Astrocyte (in vitro differentiated cells and primary cell): ENCODE data around the gene SLC35D3. TPM values are rescaled to one million over a fixed set of nuclear protein-coding genes. Genes with fewer than 3 reads are reported as not detected.

Experiments used
- DNase-seq: peaks from one replicate; pipeline ENCODE4 v3.0.0-alpha.2; 2010; ENCODE audit warnings: low read depth
- FAIRE-seq: peaks from 2 replicates; lab custom pipeline; 2011; peaks lifted over from hg19 to GRCh38; lab: Jason Lieb, UNC
- H2AFZ ChIP-seq: 2 replicates; pipeline ENCODE4 v1.6.0; 2012; ENCODE audit warnings: low read depth, low read length, inconsistent platforms
- H3K27ac ChIP-seq: 2 replicates; pipeline ENCODE4 v1.5.1; 2011; ENCODE audit warnings: low read depth, low read length, inconsistent platforms
- H3K27me3 ChIP-seq: 2 replicates; pipeline ENCODE4 v1.6.0; 2011; ENCODE audit warnings: low read length, inconsistent platforms; ENCODE audit not compliant: insufficient read depth
- H3K36me3 ChIP-seq: 2 replicates; pipeline ENCODE4 v1.5.1; 2011; ENCODE audit warnings: low read length, inconsistent platforms; ENCODE audit not compliant: insufficient read depth
- H3K4me1 ChIP-seq: 2 replicates; pipeline ENCODE4 v1.5.1; 2011; ENCODE audit warnings: low read length, inconsistent platforms; ENCODE audit not compliant: insufficient read depth
- H3K4me2 ChIP-seq: 2 replicates; pipeline ENCODE4 v1.6.0; 2012; ENCODE audit warnings: low read length, inconsistent platforms
- H3K4me3 ChIP-seq: 2 replicates; pipeline ENCODE4 v1.5.1; 2011; ENCODE audit warnings: low read depth, mild to moderate bottlenecking, low read length, inconsistent platforms; ENCODE audit not compliant: insufficient read depth
- H3K79me2 ChIP-seq: 2 replicates; pipeline ENCODE4 v1.6.0; 2012; ENCODE audit warnings: mild to moderate bottlenecking, low read length, inconsistent platforms; ENCODE audit not compliant: insufficient read depth
- H3K9ac ChIP-seq: 2 replicates; pipeline ENCODE4 v1.6.0; 2012; ENCODE audit warnings: mild to moderate bottlenecking, low read length, inconsistent platforms
- H3K9me3 ChIP-seq: 2 replicates; pipeline ENCODE4 v1.5.1; 2012; ENCODE audit warnings: low read depth, mild to moderate bottlenecking, low read length, inconsistent platforms; ENCODE audit not compliant: insufficient read depth
- H4K20me1 ChIP-seq: 2 replicates; pipeline ENCODE4 v1.6.0; 2012; ENCODE audit warnings: low read length, inconsistent platforms; ENCODE audit not compliant: insufficient read depth
- H3K27ac Mint-ChIP-seq: one replicate; pipeline ENCODE4 v1.8.0; 2021; ENCODE audit warnings: mild to moderate bottlenecking, mixed read lengths; ENCODE audit not compliant: unreplicated experiment
- H3K27me3 Mint-ChIP-seq: one replicate; pipeline ENCODE4 v1.8.0; 2021; ENCODE audit warnings: low read depth, mixed read lengths; ENCODE audit not compliant: unreplicated experiment
- H3K36me3 Mint-ChIP-seq: one replicate; pipeline ENCODE4 v1.8.0; 2021; ENCODE audit warnings: low read depth, mixed read lengths; ENCODE audit not compliant: unreplicated experiment
- H3K4me1 Mint-ChIP-seq: one replicate; pipeline ENCODE4 v1.8.0; 2021; ENCODE audit warnings: low read depth, mixed read lengths; ENCODE audit not compliant: unreplicated experiment
- H3K4me3 Mint-ChIP-seq: one replicate; pipeline ENCODE4 v1.8.0; 2021; ENCODE audit warnings: mild to moderate bottlenecking, moderate library complexity, mixed read lengths; ENCODE audit not compliant: unreplicated experiment
- H3K9me3 Mint-ChIP-seq: one replicate; pipeline ENCODE4 v1.8.0; 2021; ENCODE audit warnings: mild to moderate bottlenecking, mixed read lengths; ENCODE audit not compliant: unreplicated experiment
- CTCF ChIP-seq: IDR thresholded peaks from 2 replicates; pipeline ENCODE4 v1.5.1; 2011; ENCODE audit warnings: low read depth, mild to moderate bottlenecking, inconsistent platforms, low read length, moderate library complexity; ENCODE audit not compliant: insufficient read depth
- EZH2 ChIP-seq: IDR thresholded peaks from 2 replicates; pipeline ENCODE4 v1.6.1; 2012; ENCODE audit warnings: mild to moderate bottlenecking, low read length, inconsistent platforms; ENCODE audit not compliant: insufficient read depth
- total RNA-seq: library from RNA; stranded (reverse); gene quantifications from 2 replicates; pipeline ENCODE4 v1.2.1, GENCODE V29; 2021

Gene SLC35D3
- total RNA-seq, 1 donor from 2014 or later, result not detected

- Mint-ChIP-seq H3K27ac (no peak overlapping the region), H3K4me3 (no peak overlapping the region)
Measured at GRCh38 chr6:136893187-136893586, 28.9 kb upstream of the SLC35D3 start.

GRCh38 chr6:136895901-136896300 lies 26.2 kb upstream of the SLC35D3 start:
- DNase-seq (no peak), FAIRE-seq (no peak)
- TF ChIP-seq CTCF (no peak), EZH2 (no peak)
- Mint-ChIP-seq H3K27ac (no peak overlapping the region), H3K9me3 (no peaks in the 10 kb centered on the region), H3K36me3 (peaks cover 4% of the 10 kb centered on the region), H3K27me3 (no peaks in the 10 kb centered on the region), H3K4me3 (no peak overlapping the region), H3K4me1 (no peaks in the 10 kb centered on the region)
- Histone ChIP-seq H3K4me2 (no peak overlapping the region), H4K20me1 (no peaks in the 10 kb centered on the region), H3K27ac (no peak overlapping the region), H3K79me2 (no peaks in the 10 kb centered on the region), H3K36me3 (peaks cover 3% of the 10 kb centered on the region), H3K4me1 (no peaks in the 10 kb centered on the region), H3K9ac (no peak overlapping the region), H3K4me3 (no peak overlapping the region), H3K9me3 (no peaks in the 10 kb centered on the region), H2AFZ (no peak overlapping the region), H3K27me3 (no peaks in the 10 kb centered on the region)

More at GRCh38 chr6:136893187-136893586, 28.9 kb upstream of the SLC35D3 start:
- H3K27me3 ChIP-seq, result no peaks in the 10 kb centered on the region
- no peak overlapping the region for H3K9ac ChIP-seq
- no peak overlapping the region for H2AFZ ChIP-seq
- H3K4me2 ChIP-seq, result no peak overlapping the region
- H4K20me1 ChIP-seq, result no peaks in the 10 kb centered on the region
- H3K4me3 ChIP-seq, result no peak overlapping the region
- no peaks in the 10 kb centered on the region for H3K36me3 ChIP-seq
- no peak for DNase-seq
- no peaks in the 10 kb centered on the region for H3K9me3 ChIP-seq
- TF ChIP-seq CTCF (no peak), EZH2 (no peak)
- no peaks in the 10 kb centered on the region for H3K9me3 Mint-ChIP-seq
- FAIRE-seq, result peak; percentile 43
- H3K27ac ChIP-seq, result no peak overlapping the region
- H3K79me2 ChIP-seq, result no peaks in the 10 kb centered on the region
- H3K4me1 ChIP-seq, result no peaks in the 10 kb centered on the region
- peaks cover 2% of the 10 kb centered on the region for H3K4me1 Mint-ChIP-seq
- H3K27me3 Mint-ChIP-seq, result no peaks in the 10 kb centered on the region
- no peaks in the 10 kb centered on the region for H3K36me3 Mint-ChIP-seq

GRCh38 chr6:136897071-136897470 lies 25.0 kb upstream of the SLC35D3 start:
- TF ChIP-seq CTCF, result no peak
- no peak for TF ChIP-seq EZH2
- H4K20me1 ChIP-seq, result no peaks in the 10 kb centered on the region
- H3K4me1 ChIP-seq, result no peaks in the 10 kb centered on the region
- Mint-ChIP-seq H3K27ac (no peak overlapping the region), H3K36me3 (peaks cover 10% of the 10 kb centered on the region), H3K4me3 (no peak overlapping the region), H3K9me3 (no peaks in the 10 kb centered on the region), H3K27me3 (no peaks in the 10 kb centered on the region), H3K4me1 (no peaks in the 10 kb centered on the region)
- H3K79me2 ChIP-seq, result no peaks in the 10 kb centered on the region
- no peak for DNase-seq
- no peak overlapping the region for H3K9ac ChIP-seq
- FAIRE-seq, result no peak
- no peak overlapping the region for H2AFZ ChIP-seq
- H3K4me2 ChIP-seq, result no peak overlapping the region
- no peak overlapping the region for H3K27ac ChIP-seq
- no peaks in the 10 kb centered on the region for H3K27me3 ChIP-seq
- H3K9me3 ChIP-seq, result no peaks in the 10 kb centered on the region
- H3K4me3 ChIP-seq, result no peak overlapping the region
- H3K36me3 ChIP-seq, result peaks cover 3% of the 10 kb centered on the region
